ENCODE results near the gene FAM228B.

DNA sequence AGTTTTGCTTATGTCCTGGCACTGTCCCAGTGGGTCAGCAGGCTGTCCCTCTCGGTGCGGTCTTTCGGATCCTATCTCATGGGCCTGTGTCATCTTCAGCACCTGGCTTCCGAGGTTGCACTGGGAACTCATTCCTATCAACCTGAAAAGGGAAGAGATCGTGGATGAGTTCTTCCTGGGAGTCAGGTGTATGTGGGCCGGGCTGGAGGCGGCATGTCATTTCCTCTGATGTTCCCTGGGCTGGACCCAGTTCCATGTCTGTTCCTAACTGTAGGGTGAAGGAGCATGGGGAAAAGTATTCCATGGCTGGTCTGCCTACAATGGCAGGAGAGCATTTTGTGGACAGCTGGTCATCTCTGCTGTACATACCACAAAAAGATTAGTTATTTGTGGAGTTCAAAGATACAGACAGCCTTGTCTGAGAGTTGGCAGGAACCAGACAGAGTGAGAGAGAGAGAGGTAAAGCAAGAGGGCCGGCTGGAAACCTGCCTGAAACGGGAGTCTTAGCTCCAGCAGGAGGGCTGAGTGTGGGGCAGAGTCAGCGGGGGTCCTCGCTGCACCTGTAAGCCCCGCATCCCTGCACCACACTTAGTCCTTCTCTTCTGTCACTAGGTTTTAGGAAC is 76.8 kb downstream of the FAM228B start:
- TF ChIP-seq POLR2A (conservative IDR thresholded peaks at IDR 0.05) (no peak), EP300 (IDR thresholded peaks at IDR 0.05; ENCODE audit: low read length) (no peak), TAF1 (IDR thresholded peaks at IDR 0.05; ENCODE audit: control insufficient read depth, extremely low read depth, insufficient read depth, low read length, severe bottlenecking) (no peak), SAFB2 (IDR thresholded peaks at IDR 0.05; ENCODE audit: borderline replicate concordance, low read depth, low read length, severe bottlenecking) (no peak), ZFP1 (CRISPR knock-in tag; IDR thresholded peaks at IDR 0.05) (no peak), SPI1 (IDR thresholded peaks at IDR 0.05; ENCODE audit: borderline replicate concordance, low read depth, low read length) (no peak), NFIC (IDR thresholded peaks at IDR 0.05) (no peak)
- TF ChIP-seq, protein P1, sequence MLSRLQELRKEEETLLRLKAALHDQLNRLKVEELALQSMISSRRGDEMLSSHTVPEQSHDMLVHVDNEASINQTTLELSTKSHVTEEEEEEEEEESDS (CRISPR knock-in tag; IDR thresholded peaks at IDR 0.05) = no peak
- TF ChIP-seq, protein P2, sequence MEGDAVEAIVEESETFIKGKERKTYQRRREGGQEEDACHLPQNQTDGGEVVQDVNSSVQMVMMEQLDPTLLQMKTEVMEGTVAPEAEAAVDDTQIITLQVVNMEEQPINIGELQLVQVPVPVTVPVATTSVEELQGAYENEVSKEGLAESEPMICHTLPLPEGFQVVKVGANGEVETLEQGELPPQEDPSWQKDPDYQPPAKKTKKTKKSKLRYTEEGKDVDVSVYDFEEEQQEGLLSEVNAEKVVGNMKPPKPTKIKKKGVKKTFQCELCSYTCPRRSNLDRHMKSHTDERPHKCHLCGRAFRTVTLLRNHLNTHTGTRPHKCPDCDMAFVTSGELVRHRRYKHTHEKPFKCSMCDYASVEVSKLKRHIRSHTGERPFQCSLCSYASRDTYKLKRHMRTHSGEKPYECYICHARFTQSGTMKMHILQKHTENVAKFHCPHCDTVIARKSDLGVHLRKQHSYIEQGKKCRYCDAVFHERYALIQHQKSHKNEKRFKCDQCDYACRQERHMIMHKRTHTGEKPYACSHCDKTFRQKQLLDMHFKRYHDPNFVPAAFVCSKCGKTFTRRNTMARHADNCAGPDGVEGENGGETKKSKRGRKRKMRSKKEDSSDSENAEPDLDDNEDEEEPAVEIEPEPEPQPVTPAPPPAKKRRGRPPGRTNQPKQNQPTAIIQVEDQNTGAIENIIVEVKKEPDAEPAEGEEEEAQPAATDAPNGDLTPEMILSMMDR (IDR thresholded peaks at IDR 0.05 in 2 of 3, conservative IDR thresholded peaks at IDR 0.05 in 1 of 3; ENCODE audit: insufficient read depth in 2 of 3, low read depth in 1 of 3, low read length in 3 of 3) = no peak
- TF ChIP-seq, protein P3, sequence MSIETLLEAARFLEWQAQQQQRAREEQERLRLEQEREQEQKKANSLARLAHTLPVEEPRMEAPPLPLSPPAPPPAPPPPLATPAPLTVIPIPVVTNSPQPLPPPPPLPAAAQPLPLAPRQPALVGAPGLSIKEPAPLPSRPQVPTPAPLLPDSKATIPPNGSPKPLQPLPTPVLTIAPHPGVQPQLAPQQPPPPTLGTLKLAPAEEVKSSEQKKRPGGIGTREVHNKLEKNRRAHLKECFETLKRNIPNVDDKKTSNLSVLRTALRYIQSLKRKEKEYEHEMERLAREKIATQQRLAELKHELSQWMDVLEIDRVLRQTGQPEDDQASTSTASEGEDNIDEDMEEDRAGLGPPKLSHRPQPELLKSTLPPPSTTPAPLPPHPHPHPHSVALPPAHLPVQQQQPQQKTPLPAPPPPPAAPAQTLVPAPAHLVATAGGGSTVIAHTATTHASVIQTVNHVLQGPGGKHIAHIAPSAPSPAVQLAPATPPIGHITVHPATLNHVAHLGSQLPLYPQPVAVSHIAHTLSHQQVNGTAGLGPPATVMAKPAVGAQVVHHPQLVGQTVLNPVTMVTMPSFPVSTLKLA (conservative IDR thresholded peaks at IDR 0.05) = no peak
